Fibroblast of lung (primary cell): ENCODE results near the gene GOLGA7B. TPM values are rescaled to one million over a fixed set of nuclear protein-coding genes. Genes with fewer than 3 reads are reported as not detected.

Experiments used
- DNase-seq, 2 donors: peaks; one replicate each; pipeline versions ENCODE4 v3.0.0 to v3.0.0-alpha.2; 2010; ENCODE audit warnings: low read depth in 2 of 2
- H2AFZ ChIP-seq: 2 replicates; pipeline ENCODE4 v1.5.1; 2012; ENCODE audit warnings: low read length, control low read depth, inconsistent platforms
- H3K27ac ChIP-seq: 2 replicates; pipeline ENCODE4 v1.5.1; 2011; ENCODE audit warnings: low read length, control low read depth; ENCODE audit not compliant: insufficient read depth
- H3K27me3 ChIP-seq: 2 replicates; pipeline ENCODE4 v1.5.1; 2011; ENCODE audit warnings: mild to moderate bottlenecking, low read length; ENCODE audit not compliant: control insufficient read depth, insufficient read depth
- H3K36me3 ChIP-seq: 2 replicates; pipeline ENCODE4 v1.5.1; 2011; ENCODE audit warnings: low read length; ENCODE audit not compliant: control insufficient read depth, insufficient read depth
- H3K4me1 ChIP-seq: 2 replicates; pipeline ENCODE4 v1.5.1; 2011; ENCODE audit warnings: low read length; ENCODE audit not compliant: control insufficient read depth, insufficient read depth; ENCODE audit errors: extremely low read depth
- H3K4me2 ChIP-seq: 2 replicates; pipeline ENCODE4 v1.5.1; 2011; ENCODE audit warnings: low read length, control low read depth; ENCODE audit not compliant: insufficient read depth; ENCODE audit errors: extremely low read depth
- H3K4me3 ChIP-seq, 4 experiments: fragments of 200-600 bp in 1 of 4; sonication (generic) in 1 of 4; replicated peaks in 1 of 4; 2 replicates each; pipeline ENCODE4 v1.5.1; 2011 to 2016; ENCODE audit warnings: low read length in 4 of 4, low read depth in 3 of 4, mild to moderate bottlenecking in 3 of 4, control low read depth in 2 of 4, inconsistent platforms in 1 of 4, mixed read lengths in 1 of 4; ENCODE audit not compliant: insufficient read depth in 1 of 4; ENCODE audit errors: control extremely low read depth in 1 of 4
- H3K79me2 ChIP-seq: 2 replicates; pipeline ENCODE4 v1.5.1; 2012; ENCODE audit warnings: mild to moderate bottlenecking, low read length, inconsistent platforms; ENCODE audit not compliant: control insufficient read depth, insufficient read depth
- H3K9ac ChIP-seq: 2 replicates; pipeline ENCODE4 v1.5.1; 2011; ENCODE audit warnings: mild to moderate bottlenecking, low read length, control low read depth; ENCODE audit not compliant: insufficient read depth
- H3K9me3 ChIP-seq: 2 replicates; pipeline ENCODE4 v1.5.1; 2012; ENCODE audit warnings: low read depth, low read length; ENCODE audit not compliant: control insufficient read depth, insufficient read depth
- H4K20me1 ChIP-seq: 2 replicates; pipeline ENCODE4 v1.5.1; 2011; ENCODE audit warnings: low read length; ENCODE audit not compliant: control insufficient read depth, insufficient read depth; ENCODE audit errors: extremely low read depth
- EZH2 ChIP-seq: IDR thresholded peaks from 2 replicates; pipeline ENCODE4 v1.5.1; 2012; ENCODE audit warnings: low read length, control low read depth, mild to moderate bottlenecking; ENCODE audit errors: missing control alignments
- polyA plus RNA-seq, 2 donors: library from polyadenylated mRNA; depleted of rRNA in 1 of 2; stranded (reverse) in 1 of 2; unstranded in 1 of 2; fragments of >200 nt; gene quantifications; 2 replicates each; pipeline ENCODE4 v1.2.1, GENCODE V29; 2011 to 2012; ENCODE audit warnings: missing spikeins in 1 of 2
- total RNA-seq: library from RNA; depleted of rRNA; stranded (reverse); fragments of >200 nt; gene quantifications from 2 replicates; pipeline ENCODE4 v1.2.1, GENCODE V29; 2014
- TF ChIP-seq, protein P1 (sequence below), 2 donors: IDR thresholded peaks in 1 of 2; conservative IDR thresholded peaks in 1 of 2; 1 replicate in 1 of 2; 2 replicates in 1 of 2; pipeline ENCODE4 v1.5.1; 2011 to 2012; ENCODE audit warnings: low read length in 2 of 2, control low read depth in 1 of 2, inconsistent platforms in 1 of 2, low read depth in 1 of 2, mild to moderate bottlenecking in 1 of 2

GOLGA7B gene
- total and polyA plus RNA-seq, 2 donors (not counting 1 experiment from before 2014, with no cell fraction given) = under 0.01 TPM; not detected in 1

DNA sequence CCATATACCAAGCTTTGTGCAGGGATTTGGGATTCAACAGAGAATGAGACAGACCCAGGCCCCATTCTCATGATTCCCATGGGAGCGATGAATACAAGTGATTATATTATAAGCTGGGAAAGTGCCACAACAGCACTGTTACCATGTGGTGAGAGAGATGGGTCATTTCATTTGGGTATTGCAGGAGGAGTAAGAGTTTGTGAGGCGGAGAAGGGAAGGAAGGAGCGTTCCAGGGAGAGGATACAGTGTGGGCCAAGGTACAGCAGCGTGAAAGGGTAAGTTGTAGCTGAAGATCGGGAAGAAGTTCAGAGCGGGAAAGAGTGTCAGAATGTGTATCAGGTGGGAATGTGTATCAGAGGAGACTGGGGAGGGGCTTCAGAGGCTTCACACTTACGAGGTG lies 38.5 kb downstream of the GOLGA7B start:
- no peak for TF ChIP-seq EZH2
- TF ChIP-seq, protein P1, sequence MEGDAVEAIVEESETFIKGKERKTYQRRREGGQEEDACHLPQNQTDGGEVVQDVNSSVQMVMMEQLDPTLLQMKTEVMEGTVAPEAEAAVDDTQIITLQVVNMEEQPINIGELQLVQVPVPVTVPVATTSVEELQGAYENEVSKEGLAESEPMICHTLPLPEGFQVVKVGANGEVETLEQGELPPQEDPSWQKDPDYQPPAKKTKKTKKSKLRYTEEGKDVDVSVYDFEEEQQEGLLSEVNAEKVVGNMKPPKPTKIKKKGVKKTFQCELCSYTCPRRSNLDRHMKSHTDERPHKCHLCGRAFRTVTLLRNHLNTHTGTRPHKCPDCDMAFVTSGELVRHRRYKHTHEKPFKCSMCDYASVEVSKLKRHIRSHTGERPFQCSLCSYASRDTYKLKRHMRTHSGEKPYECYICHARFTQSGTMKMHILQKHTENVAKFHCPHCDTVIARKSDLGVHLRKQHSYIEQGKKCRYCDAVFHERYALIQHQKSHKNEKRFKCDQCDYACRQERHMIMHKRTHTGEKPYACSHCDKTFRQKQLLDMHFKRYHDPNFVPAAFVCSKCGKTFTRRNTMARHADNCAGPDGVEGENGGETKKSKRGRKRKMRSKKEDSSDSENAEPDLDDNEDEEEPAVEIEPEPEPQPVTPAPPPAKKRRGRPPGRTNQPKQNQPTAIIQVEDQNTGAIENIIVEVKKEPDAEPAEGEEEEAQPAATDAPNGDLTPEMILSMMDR (conservative IDR thresholded peaks at IDR 0.05 in 1 of 2, IDR thresholded peaks at IDR 0.05 in 1 of 2; ENCODE audit: low read depth in 1 of 2, low read length in 2 of 2) = no peak
- Histone ChIP-seq H2AFZ (no peak overlapping the region), H3K4me1 (peaks cover 4% of the 10 kb centered on the region), H3K27ac (no peak overlapping the region), H3K79me2 (no peaks in the 10 kb centered on the region), H3K9ac (no peak overlapping the region), H3K9me3 (no peaks in the 10 kb centered on the region), H3K4me3 (no peak overlapping the region), H3K36me3 (no peaks in the 10 kb centered on the region), H3K4me2 (no peak overlapping the region), H4K20me1 (no peaks in the 10 kb centered on the region), H3K27me3 (no peaks in the 10 kb centered on the region)
- DNase-seq = no peak

GRCh38 chr10:97888641-97889262 lies 39.1 kb downstream of the GOLGA7B start:
- Histone ChIP-seq H3K79me2 (no peaks in the 10 kb centered on the region), H3K4me2 (no peak overlapping the region), H3K4me3 (no peak overlapping the region), H3K27ac (no peak overlapping the region), H3K27me3 (no peaks in the 10 kb centered on the region), H3K36me3 (no peaks in the 10 kb centered on the region), H3K9me3 (no peaks in the 10 kb centered on the region), H3K4me1 (peaks cover 4% of the 10 kb centered on the region), H3K9ac (no peak overlapping the region), H4K20me1 (no peaks in the 10 kb centered on the region), H2AFZ (no peak overlapping the region)
- DNase-seq = peak; percentile 37 to 71
- TF ChIP-seq EZH2 = no peak
- TF ChIP-seq, protein P1 (conservative IDR thresholded peaks at IDR 0.05 in 1 of 2, IDR thresholded peaks at IDR 0.05 in 1 of 2; ENCODE audit: low read depth in 1 of 2, low read length in 2 of 2) = no peak

GRCh38 chr10:97889461-97890265 lies 40.0 kb downstream of the GOLGA7B start:
- Histone ChIP-seq H3K27me3 (no peaks in the 10 kb centered on the region), H3K36me3 (no peaks in the 10 kb centered on the region), H3K4me3 (no peak overlapping the region), H3K27ac (no peak overlapping the region), H4K20me1 (no peaks in the 10 kb centered on the region), H3K79me2 (no peaks in the 10 kb centered on the region), H2AFZ (no peak overlapping the region), H3K4me1 (peaks cover 4% of the 10 kb centered on the region), H3K9me3 (no peaks in the 10 kb centered on the region), H3K9ac (no peak overlapping the region), H3K4me2 (no peak overlapping the region)
- DNase-seq = peak; percentile 18 to 77
- TF ChIP-seq, protein P1 (conservative IDR thresholded peaks at IDR 0.05 in 1 of 2, IDR thresholded peaks at IDR 0.05 in 1 of 2; ENCODE audit: low read depth in 1 of 2, low read length in 2 of 2) = no peak
